PFSK-1 (cell line): ENCODE measurements around the gene ABCA7.

Experiments used
- FOXP2 ChIP-seq: optimal IDR thresholded peaks from 2 replicates; pipeline ENCODE3; 2011; ENCODE audit warnings: borderline replicate concordance, control low read depth, inconsistent platforms; ENCODE audit not compliant: insufficient read depth; ENCODE audit errors: extremely low read length, extremely low read depth
- POLR2AphosphoS5 ChIP-seq: IDR thresholded peaks from 2 replicates; pipeline ENCODE4 v1.6.1; 2012; ENCODE audit warnings: low read depth, mild to moderate bottlenecking, control low read depth, low read length, moderate library complexity
- REST ChIP-seq, 2 experiments: IDR thresholded peaks; 2 replicates each; pipeline versions ENCODE4 v1.6.1 to v1.8.0; 2011 to 2012; ENCODE audit warnings: low read depth in 2 of 2, low read length in 2 of 2, control low read depth in 1 of 2, inconsistent platforms in 1 of 2, mild to moderate bottlenecking in 1 of 2, moderate library complexity in 1 of 2; ENCODE audit not compliant: insufficient read depth in 1 of 2
- SIN3A ChIP-seq: IDR thresholded peaks from 2 replicates; pipeline ENCODE4 v1.6.1; 2012; ENCODE audit warnings: mild to moderate bottlenecking, low read length, moderate library complexity, borderline replicate concordance; ENCODE audit not compliant: insufficient read depth
- TAF1 ChIP-seq: IDR thresholded peaks from 2 replicates; pipeline ENCODE4 v1.6.1; 2012; ENCODE audit warnings: low read length, control low read depth, borderline replicate concordance; ENCODE audit not compliant: insufficient read depth

Gene ABCA7

GRCh38 chr19:1080360-1081161 lies 40.7 kb downstream of the ABCA7 start:
- no peak for TF ChIP-seq FOXP2
- no peak for TF ChIP-seq TAF1
- TF ChIP-seq POLR2AphosphoS5: no peak
- TF ChIP-seq REST (IDR thresholded peaks at IDR 0.05; ENCODE audit: insufficient read depth in 1 of 2, low read depth in 2 of 2, low read length in 2 of 2): no peak
- TF ChIP-seq SIN3A: no peak

GRCh38 chr19:1081301-1082164 lies 41.6 kb downstream of the ABCA7 start:
- TF ChIP-seq FOXP2: no peak
- no peak for TF ChIP-seq POLR2AphosphoS5
- no peak for TF ChIP-seq REST (IDR thresholded peaks at IDR 0.05; ENCODE audit: insufficient read depth in 1 of 2, low read depth in 2 of 2, low read length in 2 of 2)
- no peak for TF ChIP-seq SIN3A
- no peak for TF ChIP-seq TAF1

GRCh38 chr19:1082165-1082927 lies 42.4 kb downstream of the ABCA7 start:
- no peak for TF ChIP-seq REST (IDR thresholded peaks at IDR 0.05; ENCODE audit: insufficient read depth in 1 of 2, low read depth in 2 of 2, low read length in 2 of 2)
- no peak for TF ChIP-seq POLR2AphosphoS5
- no peak for TF ChIP-seq TAF1
- 0 out of 2 replicates have a peak, but pooled peaks have one; percentile 52 for TF ChIP-seq SIN3A
- peak; percentile 8 for TF ChIP-seq FOXP2

GRCh38 chr19:1082928-1083816 lies 43.3 kb downstream of the ABCA7 start:
- TF ChIP-seq SIN3A: no peak
- TF ChIP-seq TAF1: no peak
- no peak for TF ChIP-seq POLR2AphosphoS5
